ENCODE measurements around the gene ITGA7.
A peak's percentile ranks its signal among the peaks of the same experiment; 100 is the strongest.

DNA sequence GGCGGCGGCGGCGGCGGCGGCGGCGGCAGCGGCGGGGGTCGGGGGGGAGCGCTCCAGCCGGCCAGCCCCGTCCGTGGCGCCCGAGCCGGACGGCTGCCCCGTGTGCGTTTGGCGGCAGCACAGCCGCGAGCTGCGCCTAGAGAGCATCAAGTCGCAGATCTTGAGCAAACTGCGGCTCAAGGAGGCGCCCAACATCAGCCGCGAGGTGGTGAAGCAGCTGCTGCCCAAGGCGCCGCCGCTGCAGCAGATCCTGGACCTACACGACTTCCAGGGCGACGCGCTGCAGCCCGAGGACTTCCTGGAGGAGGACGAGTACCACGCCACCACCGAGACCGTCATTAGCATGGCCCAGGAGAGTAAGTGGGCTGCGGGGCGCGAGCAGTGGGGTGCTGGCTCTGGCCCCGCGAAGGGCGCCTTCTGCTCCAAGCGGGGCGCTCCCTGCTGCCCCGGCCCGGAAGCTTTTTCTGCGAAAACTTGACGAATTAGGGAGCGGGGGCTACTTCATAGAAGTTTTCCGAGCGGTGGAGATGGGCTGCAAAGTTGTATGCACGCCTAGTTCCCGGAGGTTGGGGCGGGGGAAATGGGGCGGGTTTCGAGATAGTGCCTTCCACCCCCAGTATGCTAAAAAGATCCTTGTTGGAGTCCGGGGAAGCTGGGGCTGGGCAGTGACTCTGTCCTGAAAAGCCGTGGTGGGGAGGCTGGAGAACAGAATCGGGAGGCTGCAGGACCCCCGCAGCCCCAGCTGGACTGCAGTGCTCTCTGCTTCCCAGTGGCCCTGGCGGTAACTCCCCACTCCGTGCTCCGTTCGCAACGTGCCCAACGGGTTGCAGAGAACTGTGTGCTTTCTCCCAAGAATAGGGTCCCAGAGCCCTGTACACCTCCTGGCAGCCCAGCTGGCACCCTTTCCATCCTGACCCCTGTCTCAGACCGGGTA is 36.0 kb upstream of the ITGA7 start:
- TF ChIP-seq, protein P1, sequence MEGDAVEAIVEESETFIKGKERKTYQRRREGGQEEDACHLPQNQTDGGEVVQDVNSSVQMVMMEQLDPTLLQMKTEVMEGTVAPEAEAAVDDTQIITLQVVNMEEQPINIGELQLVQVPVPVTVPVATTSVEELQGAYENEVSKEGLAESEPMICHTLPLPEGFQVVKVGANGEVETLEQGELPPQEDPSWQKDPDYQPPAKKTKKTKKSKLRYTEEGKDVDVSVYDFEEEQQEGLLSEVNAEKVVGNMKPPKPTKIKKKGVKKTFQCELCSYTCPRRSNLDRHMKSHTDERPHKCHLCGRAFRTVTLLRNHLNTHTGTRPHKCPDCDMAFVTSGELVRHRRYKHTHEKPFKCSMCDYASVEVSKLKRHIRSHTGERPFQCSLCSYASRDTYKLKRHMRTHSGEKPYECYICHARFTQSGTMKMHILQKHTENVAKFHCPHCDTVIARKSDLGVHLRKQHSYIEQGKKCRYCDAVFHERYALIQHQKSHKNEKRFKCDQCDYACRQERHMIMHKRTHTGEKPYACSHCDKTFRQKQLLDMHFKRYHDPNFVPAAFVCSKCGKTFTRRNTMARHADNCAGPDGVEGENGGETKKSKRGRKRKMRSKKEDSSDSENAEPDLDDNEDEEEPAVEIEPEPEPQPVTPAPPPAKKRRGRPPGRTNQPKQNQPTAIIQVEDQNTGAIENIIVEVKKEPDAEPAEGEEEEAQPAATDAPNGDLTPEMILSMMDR (IDR thresholded peaks at IDR 0.05): peak; percentile 19
- no peak for TF ChIP-seq EZH2 (IDR thresholded peaks at IDR 0.05)
- TF ChIP-seq EZH2phosphoT487 (IDR thresholded peaks at IDR 0.05): no peak

All from neural progenitor cell (in vitro differentiated cells).